ENCODE data around the gene EHBP1L1.

Gene EHBP1L1

DNA sequence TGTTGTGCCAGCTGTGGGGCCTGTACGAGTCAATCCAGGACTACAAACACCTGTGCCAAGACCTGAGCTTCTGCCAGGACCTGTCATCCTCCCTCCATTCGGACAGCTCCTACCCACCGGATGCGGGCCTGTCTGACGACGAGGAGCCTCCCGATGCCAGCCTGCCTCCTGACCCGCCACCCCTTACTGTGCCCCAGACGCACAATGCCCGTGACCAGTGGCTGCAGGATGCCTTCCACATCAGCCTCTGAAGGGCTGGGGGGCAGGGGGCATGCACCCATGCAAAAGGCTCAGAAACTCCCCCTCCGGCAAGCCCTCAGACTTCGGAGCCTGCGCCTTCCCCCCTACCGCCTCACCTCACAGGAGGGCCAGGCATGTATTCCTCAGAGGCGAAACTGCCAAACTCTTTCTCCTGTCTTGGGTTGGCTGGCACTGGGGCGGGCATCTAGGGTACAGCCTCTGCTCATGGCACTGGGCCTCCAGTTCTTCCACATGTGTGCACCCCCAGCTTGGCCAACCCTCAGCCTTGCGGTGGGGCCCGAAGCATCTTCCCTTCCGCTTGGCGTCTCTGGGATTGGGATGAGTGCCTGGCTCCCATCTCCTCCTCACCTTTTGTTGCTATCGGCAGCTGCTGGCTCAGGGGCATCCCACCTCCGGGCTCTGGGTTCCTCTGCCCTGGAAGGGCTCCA lies 2.3 kb upstream of the EHBP1L1 start:
- in situ Hi-C loops (cut with MboI; ENCODE audit: low sequenced_read_pairs, unreplicated experiment), result no loop called here
- TF ChIP-seq, protein P1, sequence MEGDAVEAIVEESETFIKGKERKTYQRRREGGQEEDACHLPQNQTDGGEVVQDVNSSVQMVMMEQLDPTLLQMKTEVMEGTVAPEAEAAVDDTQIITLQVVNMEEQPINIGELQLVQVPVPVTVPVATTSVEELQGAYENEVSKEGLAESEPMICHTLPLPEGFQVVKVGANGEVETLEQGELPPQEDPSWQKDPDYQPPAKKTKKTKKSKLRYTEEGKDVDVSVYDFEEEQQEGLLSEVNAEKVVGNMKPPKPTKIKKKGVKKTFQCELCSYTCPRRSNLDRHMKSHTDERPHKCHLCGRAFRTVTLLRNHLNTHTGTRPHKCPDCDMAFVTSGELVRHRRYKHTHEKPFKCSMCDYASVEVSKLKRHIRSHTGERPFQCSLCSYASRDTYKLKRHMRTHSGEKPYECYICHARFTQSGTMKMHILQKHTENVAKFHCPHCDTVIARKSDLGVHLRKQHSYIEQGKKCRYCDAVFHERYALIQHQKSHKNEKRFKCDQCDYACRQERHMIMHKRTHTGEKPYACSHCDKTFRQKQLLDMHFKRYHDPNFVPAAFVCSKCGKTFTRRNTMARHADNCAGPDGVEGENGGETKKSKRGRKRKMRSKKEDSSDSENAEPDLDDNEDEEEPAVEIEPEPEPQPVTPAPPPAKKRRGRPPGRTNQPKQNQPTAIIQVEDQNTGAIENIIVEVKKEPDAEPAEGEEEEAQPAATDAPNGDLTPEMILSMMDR (IDR thresholded peaks at IDR 0.05; ENCODE audit: borderline replicate concordance, control extremely low read depth, extremely low read depth, insufficient read depth, missing control alignments), result no peak
- no peak for DNase-seq (ENCODE audit: low spot score)

DNA sequence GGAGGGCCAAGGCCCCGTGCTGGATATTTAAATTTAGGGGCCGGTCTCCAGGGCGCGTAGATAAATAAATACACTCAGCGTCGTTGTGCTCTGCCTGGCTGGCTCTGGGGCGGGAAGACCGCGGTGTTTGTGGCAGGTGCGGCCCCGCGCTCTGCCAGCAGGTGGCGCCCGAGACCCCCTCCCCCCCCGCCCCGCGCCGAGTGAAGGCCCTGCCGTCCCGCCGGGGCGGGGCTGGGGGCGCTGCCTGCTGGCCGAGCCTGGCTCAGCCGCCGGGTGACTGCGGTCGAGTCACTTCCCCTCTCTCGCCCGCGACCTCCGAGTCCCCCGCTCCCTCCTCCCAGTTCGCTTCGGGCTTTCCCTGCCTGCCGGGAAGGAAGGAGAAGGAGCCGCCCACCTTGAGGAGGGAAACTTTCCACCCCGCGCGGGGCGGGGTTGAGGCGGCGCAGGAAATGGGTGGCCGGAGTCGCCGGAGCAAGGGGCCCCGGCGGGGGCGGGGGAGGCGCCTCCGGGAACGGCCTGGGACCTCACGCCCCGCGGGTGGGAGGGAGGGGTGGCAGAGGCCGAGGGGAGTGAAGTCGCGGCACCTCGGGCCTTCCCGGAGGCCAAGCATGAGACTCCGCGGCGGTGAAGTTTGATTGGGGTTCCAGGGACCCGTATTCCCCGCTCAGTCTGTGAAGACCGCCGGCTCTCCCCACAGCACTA lies 1.6 kb upstream of the EHBP1L1 start:
- in situ Hi-C loops (cut with MboI; ENCODE audit: low sequenced_read_pairs, unreplicated experiment), result no loop called here
- peak; percentile 95 for DNase-seq (ENCODE audit: low spot score)

DNA sequence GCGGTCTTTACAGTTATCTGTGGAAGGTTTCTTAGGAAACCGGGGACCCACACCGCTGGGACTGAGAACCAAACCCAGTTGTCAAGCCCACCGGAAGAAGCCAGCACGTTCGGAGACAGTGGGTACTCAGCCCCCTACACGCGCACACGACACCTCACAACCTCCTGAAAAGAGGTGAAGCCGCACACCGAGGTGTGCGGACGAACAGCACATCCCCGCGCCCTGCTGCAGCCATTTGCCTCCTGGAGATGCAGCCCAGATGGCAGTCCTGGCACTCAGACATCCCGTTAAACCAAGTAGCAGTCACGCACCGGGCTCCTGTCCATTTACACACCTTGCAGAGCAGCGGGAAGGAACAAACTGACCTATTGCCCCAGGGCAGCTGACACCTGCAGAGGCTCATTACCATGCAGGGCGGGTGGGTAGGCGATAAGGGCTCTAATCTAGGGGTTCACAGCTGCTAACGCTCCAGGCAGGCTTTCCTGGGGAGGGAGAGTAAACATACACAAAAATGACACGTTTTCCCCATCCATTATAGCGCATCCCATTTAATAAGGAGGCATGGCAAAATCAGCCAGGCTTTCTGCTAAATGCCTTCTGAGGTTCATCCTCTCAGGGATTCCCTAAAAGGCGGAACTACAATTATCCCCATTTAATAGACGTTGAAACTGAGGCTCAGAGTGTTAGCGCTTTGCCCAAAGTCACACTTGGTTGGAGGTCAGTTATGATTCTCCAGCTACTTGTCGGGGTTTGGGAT lies 864 bp upstream of the EHBP1L1 start:
- TF ChIP-seq, protein P1 (IDR thresholded peaks at IDR 0.05; ENCODE audit: borderline replicate concordance, control extremely low read depth, extremely low read depth, insufficient read depth, missing control alignments), result no peak
- DNase-seq (ENCODE audit: low spot score), result no peak
- in situ Hi-C loops (cut with MboI; ENCODE audit: low sequenced_read_pairs, unreplicated experiment), result no loop called here

More for the DNA sequence above, 1.6 kb upstream of the EHBP1L1 start:
- TF ChIP-seq, protein P1 (IDR thresholded peaks at IDR 0.05; ENCODE audit: borderline replicate concordance, control extremely low read depth, extremely low read depth, insufficient read depth, missing control alignments), result peak; percentile 82

DNA sequence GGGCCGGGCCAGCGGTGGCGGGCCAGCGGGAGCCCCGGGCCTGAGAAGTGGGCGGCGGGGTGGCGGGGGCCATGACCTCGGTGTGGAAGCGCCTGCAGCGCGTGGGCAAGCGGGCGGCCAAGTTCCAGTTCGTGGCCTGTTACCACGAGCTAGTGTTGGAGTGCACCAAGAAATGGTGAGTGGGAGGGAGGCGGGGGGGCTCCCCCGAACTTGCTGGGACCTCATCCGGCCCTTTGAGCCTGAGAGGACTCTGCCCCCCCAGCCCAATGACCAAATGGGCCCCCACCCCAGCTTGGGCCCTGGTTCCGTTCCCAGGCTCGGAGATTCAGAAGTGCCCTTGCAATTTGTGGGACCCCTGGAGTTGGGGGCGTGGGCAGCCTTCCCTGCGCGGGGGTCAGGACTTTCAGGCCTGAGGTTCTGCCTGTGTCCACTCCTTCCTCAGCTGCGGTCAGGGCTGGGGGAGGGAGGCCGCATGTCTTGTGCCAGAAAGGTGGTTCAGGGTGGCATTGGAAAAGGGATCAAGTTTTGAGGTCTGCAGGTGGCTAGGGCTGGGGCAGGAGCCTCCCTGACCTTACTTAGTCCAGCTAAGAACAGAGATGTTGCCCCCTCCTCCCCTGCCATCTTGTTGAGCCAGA lies 496 bp downstream of the EHBP1L1 start:
- peak; percentile 64 for DNase-seq (ENCODE audit: low spot score)
- in situ Hi-C loops (cut with MboI; ENCODE audit: low sequenced_read_pairs, unreplicated experiment), result no loop called here
- TF ChIP-seq, protein P1 (IDR thresholded peaks at IDR 0.05; ENCODE audit: borderline replicate concordance, control extremely low read depth, extremely low read depth, insufficient read depth, missing control alignments), result no peak

DNA sequence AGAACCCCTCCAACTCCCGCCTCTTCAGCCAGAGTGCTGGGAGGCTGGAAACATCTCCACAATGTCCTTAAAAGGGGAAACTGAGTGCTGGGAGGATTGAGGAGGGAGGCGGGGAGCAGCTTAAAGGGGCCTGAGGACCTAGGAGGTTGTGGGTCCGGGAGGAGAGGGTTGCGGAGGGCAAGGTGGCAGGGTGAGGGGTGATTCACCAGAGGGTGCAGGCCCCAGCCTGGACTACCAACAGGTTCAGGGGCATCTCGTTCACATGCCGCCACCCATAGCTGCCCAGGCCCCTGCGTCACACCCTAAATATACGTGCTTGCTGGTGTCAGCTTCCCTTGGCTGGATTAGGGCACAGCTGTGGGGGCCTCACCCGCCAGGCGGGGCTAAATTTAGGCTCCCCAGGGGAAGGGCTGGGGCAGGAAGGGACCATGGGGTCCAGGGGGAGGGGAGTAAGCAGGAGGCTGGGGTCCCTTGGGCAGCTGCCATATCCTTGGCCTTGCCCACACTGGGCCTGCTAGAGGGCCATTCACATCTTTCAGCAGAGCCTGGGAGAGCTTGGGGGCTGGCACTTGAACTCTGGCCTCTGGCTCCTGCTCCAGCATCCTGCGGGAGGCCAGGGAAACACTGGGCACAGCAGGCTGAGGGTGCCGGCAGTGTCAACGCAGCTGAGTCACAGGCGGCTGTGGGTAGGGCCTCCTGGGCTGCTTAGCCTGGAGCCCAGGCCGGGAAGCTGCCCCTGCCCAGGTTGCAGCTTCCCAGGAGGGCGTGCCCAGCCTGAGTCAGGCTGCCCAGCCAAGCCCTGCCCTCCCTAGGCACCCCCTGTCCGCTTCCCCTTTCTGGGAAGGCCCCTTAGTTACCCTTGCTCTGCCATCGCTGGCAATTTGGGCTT lies 1.3 kb downstream of the EHBP1L1 start:
- in situ Hi-C loops (cut with MboI; ENCODE audit: low sequenced_read_pairs, unreplicated experiment), result no loop called here
- no peak for DNase-seq (ENCODE audit: low spot score)
- TF ChIP-seq, protein P1 (IDR thresholded peaks at IDR 0.05; ENCODE audit: borderline replicate concordance, control extremely low read depth, extremely low read depth, insufficient read depth, missing control alignments), result no peak
